Measurements from ENCODE around the gene TMEM72.

DNA sequence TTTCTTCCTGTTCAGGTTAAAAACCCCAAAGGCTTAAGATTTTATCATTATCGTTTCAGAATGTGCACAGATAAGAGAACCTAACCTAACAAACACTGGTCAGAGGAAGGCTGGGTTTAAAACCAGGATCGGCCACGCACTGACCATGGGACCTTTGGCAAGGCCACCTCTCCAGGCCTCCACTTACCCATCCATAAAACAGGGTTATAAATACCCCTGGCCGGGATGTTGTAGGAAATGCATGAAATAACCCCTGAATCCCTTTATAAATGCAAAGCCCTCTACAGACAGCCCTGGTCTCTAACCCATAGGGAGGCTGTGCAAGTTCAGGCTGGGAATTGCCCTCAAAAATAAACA is 67.1 kb downstream of the TMEM72 start:
- TF ChIP-seq, protein P1, sequence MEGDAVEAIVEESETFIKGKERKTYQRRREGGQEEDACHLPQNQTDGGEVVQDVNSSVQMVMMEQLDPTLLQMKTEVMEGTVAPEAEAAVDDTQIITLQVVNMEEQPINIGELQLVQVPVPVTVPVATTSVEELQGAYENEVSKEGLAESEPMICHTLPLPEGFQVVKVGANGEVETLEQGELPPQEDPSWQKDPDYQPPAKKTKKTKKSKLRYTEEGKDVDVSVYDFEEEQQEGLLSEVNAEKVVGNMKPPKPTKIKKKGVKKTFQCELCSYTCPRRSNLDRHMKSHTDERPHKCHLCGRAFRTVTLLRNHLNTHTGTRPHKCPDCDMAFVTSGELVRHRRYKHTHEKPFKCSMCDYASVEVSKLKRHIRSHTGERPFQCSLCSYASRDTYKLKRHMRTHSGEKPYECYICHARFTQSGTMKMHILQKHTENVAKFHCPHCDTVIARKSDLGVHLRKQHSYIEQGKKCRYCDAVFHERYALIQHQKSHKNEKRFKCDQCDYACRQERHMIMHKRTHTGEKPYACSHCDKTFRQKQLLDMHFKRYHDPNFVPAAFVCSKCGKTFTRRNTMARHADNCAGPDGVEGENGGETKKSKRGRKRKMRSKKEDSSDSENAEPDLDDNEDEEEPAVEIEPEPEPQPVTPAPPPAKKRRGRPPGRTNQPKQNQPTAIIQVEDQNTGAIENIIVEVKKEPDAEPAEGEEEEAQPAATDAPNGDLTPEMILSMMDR (IDR thresholded peaks at IDR 0.05; ENCODE audit: poor library complexity, severe bottlenecking) = no peak
- no peak for TF ChIP-seq POLR2AphosphoS5 (IDR thresholded peaks at IDR 0.05)
- no peak for TF ChIP-seq MXI1 (conservative IDR thresholded peaks at IDR 0.05; ENCODE audit: poor library complexity, severe bottlenecking)
- no peak for TF ChIP-seq EZH2 (IDR thresholded peaks at IDR 0.05; ENCODE audit: borderline replicate concordance, insufficient read depth, low read length, poor library complexity, severe bottlenecking)
- TF ChIP-seq TAF1 (IDR thresholded peaks at IDR 0.05; ENCODE audit: low read depth) = no peak

All from neural cell (in vitro differentiated cells).